GM12891 (cell line): ENCODE results near the gene SLBP.

Source experiments
- DNase-seq: peaks from one replicate; pipeline ENCODE4 v3.0.0; 2011; ENCODE audit warnings: low spot score; ENCODE audit not compliant: insufficient read length
- FAIRE-seq: peaks from 2 replicates; lab custom pipeline; 2011; peaks lifted over from hg19 to GRCh38; lab: Jason Lieb, UNC
- PAX5 ChIP-seq: IDR thresholded peaks from 2 replicates; pipeline ENCODE4 v1.6.1; 2011; ENCODE audit warnings: low read length, moderate library complexity, mild to moderate bottlenecking; ENCODE audit not compliant: insufficient read depth, severe bottlenecking
- POLR2A ChIP-seq: IDR thresholded peaks from 2 replicates; pipeline ENCODE4 v1.6.1; 2011; ENCODE audit warnings: low read depth, low read length, control low read depth
- POLR2AphosphoS5 ChIP-seq: IDR thresholded peaks from 2 replicates; pipeline ENCODE4 v1.6.1; 2011; ENCODE audit warnings: low read depth, low read length, control low read depth
- POU2F2 ChIP-seq: IDR thresholded peaks from 2 replicates; pipeline ENCODE4 v1.6.1; 2011; ENCODE audit warnings: low read depth, mild to moderate bottlenecking, control low read depth, low read length, moderate library complexity
- SPI1 ChIP-seq: IDR thresholded peaks from 2 replicates; pipeline ENCODE4 v1.6.1; 2011; ENCODE audit warnings: low read depth, low read length, control low read depth
- TAF1 ChIP-seq: IDR thresholded peaks from 2 replicates; pipeline ENCODE4 v1.6.1; 2011; ENCODE audit warnings: low read depth, low read length, control low read depth

The SLBP gene

DNA sequence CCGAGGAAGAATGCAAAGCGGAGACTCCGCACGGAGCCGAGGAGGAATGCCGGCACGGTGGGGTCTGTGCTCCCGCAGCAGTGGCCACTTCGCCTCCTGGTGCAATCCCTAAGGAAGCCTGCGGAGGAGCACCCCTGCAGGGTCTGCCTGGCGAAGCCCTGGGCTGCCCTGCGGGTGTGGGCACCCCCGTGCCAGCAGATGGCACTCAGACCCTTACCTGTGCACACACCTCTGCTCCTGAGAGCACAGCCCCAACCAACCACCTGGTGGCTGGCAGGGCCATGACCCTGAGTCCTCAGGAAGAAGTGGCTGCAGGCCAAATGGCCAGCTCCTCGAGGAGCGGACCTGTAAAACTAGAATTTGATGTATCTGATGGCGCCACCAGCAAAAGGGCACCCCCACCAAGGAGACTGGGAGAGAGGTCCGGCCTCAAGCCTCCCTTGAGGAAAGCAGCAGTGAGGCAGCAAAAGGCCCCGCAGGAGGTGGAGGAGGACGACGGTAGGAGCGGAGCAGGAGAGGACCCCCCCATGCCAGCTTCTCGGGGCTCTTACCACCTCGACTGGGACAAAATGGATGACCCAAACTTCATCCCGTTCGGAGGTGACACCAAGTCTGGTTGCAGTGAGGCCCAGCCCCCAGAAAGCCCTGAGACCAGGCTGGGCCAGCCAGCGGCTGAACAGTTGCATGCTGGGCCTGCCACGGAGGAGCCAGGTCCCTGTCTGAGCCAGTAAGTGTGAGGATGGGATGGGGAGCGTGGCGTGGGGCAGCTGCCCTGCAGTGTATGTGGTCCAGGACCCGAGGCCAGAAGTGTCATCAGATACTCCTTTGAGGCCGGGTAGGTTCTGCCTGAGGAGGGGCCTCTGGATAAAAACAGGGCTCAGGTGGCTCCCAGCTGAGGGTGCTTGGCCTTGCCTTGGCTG lies 16.2 kb upstream of the SLBP start:
- no peak for TF ChIP-seq PAX5
- TF ChIP-seq SPI1: no peak
- TF ChIP-seq POU2F2: no peak
- TF ChIP-seq POLR2A: no peak
- TF ChIP-seq TAF1: no peak
- no peak for TF ChIP-seq POLR2AphosphoS5
- no peak for FAIRE-seq

DNA sequence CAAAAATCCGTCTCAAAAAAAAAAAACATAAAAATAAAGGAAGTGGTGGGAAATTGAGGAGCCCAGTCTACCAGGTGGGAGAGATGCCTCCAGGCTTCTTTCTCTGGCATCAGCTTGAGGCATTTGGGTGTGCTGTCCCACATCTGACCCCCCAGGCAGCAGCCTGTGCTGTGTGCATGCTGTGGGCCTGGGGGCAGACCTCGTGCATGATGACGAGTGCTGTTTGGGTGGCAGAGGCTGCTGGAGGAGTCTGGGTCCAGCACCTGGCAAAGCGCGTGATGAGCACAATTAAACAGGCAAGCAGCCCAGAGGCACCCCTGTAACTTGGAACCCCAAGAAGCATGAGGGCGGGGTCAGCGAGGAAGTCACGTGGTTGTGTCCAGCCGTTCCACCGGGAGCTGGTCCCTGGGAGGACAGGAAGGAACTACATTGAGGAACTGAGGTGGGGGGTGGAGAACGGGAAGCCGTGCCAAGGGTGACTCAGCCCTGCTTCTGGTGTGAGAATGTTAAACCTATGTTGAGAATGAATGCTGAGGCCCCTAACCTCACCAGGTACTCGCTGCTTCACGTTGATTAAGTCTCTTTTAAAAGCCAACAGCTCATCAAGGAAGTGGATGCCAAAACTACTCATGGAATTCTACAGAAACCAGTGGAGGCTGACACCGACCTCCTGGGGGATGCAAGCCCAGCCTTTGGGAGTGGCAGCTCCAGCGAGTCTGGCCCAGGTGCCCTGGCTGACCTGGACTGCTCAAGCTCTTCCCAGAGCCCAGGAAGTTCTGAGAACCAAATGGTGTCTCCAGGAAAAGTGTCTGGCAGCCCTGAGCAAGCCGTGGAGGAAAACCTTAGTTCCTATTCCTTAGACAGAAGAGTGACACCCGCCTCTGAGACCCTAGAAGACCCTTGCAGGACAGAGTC lies 15.3 kb upstream of the SLBP start:
- DNase-seq (no peak), FAIRE-seq (no peak)
- no peak for TF ChIP-seq PAX5
- TF ChIP-seq POU2F2: no peak

More for the DNA sequence above, 16.2 kb upstream of the SLBP start:
- no peak for DNase-seq

DNA sequence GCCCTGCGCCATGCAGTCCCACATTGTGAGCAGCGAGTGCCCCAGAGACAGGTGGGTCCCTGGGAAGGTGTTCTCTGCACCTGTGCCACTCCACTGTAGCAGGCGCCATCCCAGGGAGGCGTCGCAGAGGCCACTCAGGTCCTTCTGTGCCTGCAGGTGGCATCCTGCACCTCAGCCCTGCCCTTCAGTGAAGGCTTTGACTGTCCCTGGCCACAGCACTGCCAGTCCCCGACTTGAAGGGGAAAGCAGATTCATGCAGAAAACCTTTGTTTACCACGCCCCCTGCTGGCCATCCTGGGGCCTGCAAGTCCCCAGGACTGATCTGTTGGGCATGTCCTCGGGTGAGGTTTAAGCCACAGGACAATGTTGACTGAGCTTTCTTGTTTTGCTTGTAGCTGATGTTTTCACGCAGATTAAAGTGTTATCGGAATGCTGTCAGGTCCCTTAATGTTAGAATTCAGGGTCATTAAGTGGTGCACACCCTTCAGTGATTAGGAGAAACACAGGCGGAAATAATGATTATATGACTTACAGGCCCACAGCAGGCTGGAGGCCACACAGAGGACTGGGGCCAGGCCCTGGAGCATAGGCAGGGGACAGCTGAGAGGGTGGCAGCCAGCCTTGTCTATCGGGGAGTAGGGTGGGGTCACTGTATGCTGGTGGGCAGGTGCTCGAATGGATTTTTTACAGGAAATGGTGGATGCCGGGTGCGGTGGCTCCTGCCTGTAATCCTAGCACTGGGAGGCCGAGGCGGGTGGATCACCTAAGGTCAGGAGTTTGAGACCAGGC lies 14.2 kb upstream of the SLBP start:
- FAIRE-seq (peak; percentile 97), DNase-seq (peak; percentile 71)
- TF ChIP-seq PAX5 (no peak), POU2F2 (no peak), POLR2A (no peak), POLR2AphosphoS5 (no peak), TAF1 (no peak), SPI1 (no peak)

DNA sequence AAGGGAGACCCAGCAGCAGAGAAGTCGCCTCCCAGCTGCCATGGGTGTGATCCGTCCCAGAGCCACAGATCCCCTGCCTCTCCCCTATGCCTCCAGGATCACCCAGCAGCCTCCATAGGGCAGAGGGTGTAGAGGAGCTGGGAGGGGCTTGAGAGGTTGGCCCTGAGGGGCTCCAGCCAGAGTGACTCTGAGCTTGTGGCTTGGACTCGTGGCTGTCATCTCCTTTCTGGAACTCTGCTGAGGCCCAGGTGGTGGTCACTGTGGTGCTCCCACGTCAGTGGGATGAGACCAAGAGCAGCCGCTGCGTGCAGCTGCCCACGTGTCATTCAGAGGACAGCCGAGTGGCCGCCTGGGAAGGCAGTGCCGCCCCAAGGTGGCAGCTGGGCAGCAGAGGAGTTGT lies 13.4 kb upstream of the SLBP start:
- FAIRE-seq (no peak), DNase-seq (no peak)
- no peak for TF ChIP-seq POLR2AphosphoS5
- TF ChIP-seq SPI1: no peak
- TF ChIP-seq PAX5: no peak
- TF ChIP-seq TAF1: no peak
- no peak for TF ChIP-seq POU2F2
- no peak for TF ChIP-seq POLR2A

DNA sequence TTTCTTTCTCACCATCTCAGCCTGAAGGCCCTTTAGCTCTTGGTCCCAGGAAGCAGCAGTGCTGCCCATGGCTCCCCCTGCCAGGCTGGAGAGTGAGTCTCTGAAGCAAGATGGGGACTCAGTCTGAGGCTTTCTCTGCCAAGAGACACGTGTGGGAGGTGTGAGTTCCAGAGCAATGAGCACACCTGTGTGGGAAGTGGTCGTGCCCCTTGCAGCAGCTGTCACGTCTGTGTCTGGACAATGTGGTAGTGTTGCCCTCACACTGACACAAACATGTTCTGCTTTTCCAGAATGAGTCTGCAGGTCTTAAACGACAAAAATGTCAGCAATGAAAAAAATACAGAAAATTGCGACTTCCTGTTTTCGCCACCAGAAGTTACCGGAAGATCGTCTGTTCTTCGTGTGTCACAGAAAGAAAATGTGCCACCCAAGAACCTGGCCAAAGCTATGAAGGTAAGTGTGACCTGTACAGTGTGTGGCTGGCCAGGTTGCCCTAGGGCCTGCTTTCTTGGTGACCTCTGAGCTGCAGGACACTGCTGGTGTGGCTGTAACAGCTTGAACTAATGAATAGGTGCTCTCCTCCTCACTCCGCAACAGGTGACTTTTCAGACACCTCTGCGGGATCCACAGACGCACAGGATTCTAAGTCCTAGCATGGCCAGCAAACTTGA lies 11.1 kb upstream of the SLBP start:
- DNase-seq (no peak), FAIRE-seq (peak; percentile 88)
- TF ChIP-seq SPI1 (peak; percentile 80), POU2F2 (no peak)

DNA sequence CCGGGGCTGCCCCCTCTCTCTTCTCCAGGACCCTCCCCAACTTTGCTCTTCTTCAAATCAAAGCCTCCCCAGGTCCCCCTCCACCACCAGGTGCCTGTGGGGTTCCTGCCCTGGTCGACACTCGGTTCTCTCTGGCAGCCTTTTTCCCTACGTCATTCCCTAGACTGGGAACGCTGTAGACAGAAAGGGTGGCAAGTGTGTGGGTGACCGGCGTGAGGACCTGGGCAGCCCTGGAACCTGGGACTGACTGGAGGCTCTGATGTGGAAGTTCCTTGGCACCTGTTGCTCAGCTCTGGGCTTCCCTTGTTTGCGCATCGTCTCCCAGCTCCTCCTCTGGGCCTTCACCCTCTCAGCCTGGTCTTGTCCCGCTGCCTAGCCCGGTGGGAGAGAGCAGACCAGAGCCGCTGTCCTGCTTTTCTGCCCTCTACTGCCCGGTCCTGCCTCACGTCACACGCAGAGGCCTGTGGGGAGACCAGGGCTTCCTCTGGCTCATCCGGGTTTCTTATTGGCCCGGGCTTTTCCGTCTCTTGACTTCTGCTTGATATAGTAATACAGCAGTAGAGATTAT lies 10.5 kb upstream of the SLBP start:
- no peak for TF ChIP-seq TAF1
- TF ChIP-seq POU2F2: no peak
- TF ChIP-seq SPI1: no peak
- no peak for TF ChIP-seq POLR2AphosphoS5
- no peak for TF ChIP-seq PAX5
- no peak for TF ChIP-seq POLR2A
- DNase-seq (no peak), FAIRE-seq (no peak)

DNA sequence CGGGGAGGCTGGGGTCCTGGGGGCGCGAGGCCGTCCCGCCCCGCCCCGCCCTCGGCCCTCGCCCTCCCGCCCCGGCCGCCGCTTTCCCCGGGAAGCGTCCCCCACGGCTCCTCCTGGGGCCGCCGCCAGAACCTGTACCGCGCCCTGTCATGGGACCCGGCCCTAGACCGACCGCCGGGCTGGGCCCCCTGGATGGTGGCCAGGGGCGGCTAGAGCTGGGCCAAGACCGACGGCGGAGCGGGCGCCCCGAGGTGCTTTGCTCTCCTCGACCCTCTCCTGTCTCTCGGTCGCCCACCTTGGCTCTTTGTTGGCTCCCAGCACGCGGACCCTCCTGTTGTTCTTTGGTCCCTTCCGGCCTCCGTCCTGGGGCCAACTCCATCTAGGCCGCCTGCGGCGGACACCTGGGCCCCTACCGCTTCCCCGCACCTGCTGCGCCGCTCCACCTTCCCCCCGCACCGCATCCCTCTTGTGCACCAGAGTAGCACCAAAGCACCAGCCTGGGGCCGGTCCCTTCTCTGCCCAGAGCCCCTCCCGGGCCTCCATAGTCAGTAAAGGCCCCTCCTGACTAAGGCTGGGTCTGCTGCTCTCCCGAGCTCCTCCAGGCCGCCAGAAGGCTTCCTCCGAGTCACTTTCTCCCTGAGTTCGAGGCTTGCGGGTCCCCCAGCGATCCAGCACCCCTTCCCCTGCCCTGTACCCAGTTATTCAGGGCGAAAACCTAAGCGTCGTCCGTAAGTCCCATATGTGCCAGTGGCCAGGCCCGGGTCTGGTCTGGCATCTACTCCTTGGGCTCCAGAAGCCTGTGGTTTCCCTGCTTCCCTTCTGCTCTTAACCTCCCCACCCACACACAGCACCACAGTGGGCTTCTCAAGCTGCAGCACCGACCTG lies 9.8 kb upstream of the SLBP start:
- no peak for FAIRE-seq
- no peak for DNase-seq
- no peak for TF ChIP-seq SPI1
- no peak for TF ChIP-seq TAF1
- TF ChIP-seq POLR2A: no peak
- TF ChIP-seq PAX5: no peak
- TF ChIP-seq POU2F2: no peak

DNA sequence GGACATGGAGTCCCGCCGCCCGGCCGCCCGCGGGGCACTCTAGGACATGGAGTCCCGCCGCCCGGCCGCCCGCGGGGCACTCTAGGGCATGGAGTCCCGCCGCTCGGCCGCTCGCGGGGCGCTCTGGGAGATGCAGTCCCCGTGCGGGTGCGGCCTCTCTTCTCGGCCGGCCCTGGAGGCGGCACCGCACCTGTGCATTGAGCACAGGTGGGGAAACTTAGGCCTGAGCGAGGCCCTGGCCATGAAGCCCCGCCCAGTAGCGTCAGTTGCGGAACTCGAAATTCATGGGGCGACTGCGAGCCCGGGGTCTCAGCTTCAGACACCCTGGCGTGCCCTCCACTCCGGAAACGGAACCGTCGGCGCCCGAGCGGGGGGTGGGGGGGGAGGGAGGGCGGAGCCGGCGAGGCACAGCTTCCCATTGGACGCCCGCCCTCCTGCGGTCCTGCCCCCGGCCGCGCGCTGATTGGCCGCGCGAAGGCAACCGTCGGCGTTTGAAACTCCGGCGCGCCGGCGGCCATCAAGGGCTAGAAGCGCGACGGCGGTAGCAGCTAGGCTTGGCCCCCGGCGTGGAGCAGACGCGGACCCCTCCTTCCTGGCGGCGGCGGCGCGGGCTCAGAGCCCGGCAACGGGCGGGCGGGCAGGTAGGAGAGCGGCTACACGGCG lies 9.0 kb upstream of the SLBP start, which contains the start of the genes TACC3 and TMEM129:
Gene TACC3, plus strand, starts transcription at position 519 of the 663 bp plus-strand sequence. CDS start 1,901 bp downstream, outside the sequence.
Gene TMEM129, minus strand, starts transcription at position 321 of the 663 bp plus-strand sequence. CDS start 486 bp downstream, outside the sequence.
- DNase-seq (peak; percentile 97), FAIRE-seq (peak; percentile 96)
- no peak for TF ChIP-seq SPI1
- TF ChIP-seq TAF1: peak; percentile 36; the same call in 1 of the 2 replicates
- peak; percentile 60 for TF ChIP-seq POU2F2
- TF ChIP-seq POLR2A: no peak; the same call in 1 of the 2 replicates
- TF ChIP-seq PAX5: no peak
